Peyer's patch (tissue), 4 donors: ENCODE results near the gene RPS24.

ENCODE experiments used
- CTCF ChIP-seq, 6 experiments: fragments of 450-650 bp in 4 of 6; fragments of 200-600 bp in 2 of 6; sonication (generic) in 1 of 6; IDR thresholded peaks; one replicate each; pipeline ENCODE4 v1.5.1; 2017 to 2019; ENCODE audit warnings: antibody characterized with exemption in 6 of 6, mild to moderate bottlenecking in 3 of 6, moderate library complexity in 1 of 6
- POLR2A ChIP-seq, 2 donors: fragments of 450-650 bp; IDR thresholded peaks; one replicate each; pipeline ENCODE4 v1.5.1; 2017; ENCODE audit warnings: antibody characterized with exemption in 2 of 2, mild to moderate bottlenecking in 2 of 2, moderate library complexity in 2 of 2

DNA sequence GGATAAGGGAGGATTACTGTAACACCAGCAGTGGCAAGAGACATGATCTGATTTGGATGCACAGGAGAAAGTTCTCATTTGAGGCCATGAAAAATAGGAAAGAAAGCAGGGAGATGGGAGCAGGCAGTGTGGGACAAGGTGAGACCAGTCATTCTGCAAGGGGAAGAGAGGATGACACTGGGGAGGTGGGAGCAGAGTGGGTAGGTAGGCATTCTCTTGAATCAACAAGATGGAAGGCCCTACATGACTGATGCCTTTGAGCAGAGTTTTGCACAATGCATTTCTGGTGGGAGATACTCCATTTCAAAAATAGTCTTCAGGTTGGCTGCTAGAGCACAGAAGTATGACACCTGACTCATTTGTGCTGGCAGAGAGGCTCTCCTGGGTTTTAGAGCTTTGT is 10.5 kb downstream of the RPS24 start:
- TF ChIP-seq CTCF (IDR thresholded peaks at IDR 0.05), result no peak
- TF ChIP-seq POLR2A (IDR thresholded peaks at IDR 0.05), result no peak
